Measurements from ENCODE around the gene CRB1.

CRB1 gene

GRCh38 chr1:197268012-197268411, at the start of gene CRB1:
CRB1 (plus strand) TSS chr1:197268252; CDS start chr1:197268413, 161 bp downstream.
- no peak for TF ChIP-seq CTCF (IDR thresholded peaks at IDR 0.05; ENCODE audit: borderline replicate concordance, insufficient read depth, low read depth, low read length)
- no peak within 1 kb of the TSS for H3K4me3 ChIP-seq (ENCODE audit: low read depth, low read length)

GRCh38 chr1:197218857-197219256, 49.2 kb upstream of the CRB1 start:
- no peak for TF ChIP-seq CTCF (IDR thresholded peaks at IDR 0.05; ENCODE audit: borderline replicate concordance, insufficient read depth, low read depth, low read length)
- no peak overlapping the region for H3K4me3 ChIP-seq (ENCODE audit: low read depth, low read length)

- TF ChIP-seq CTCF (IDR thresholded peaks at IDR 0.05; ENCODE audit: borderline replicate concordance, insufficient read depth, low read depth, low read length) = no peak
- no peak overlapping the region for H3K4me3 ChIP-seq (ENCODE audit: low read depth, low read length)
Measured at GRCh38 chr1:197222025-197222685, 45.9 kb upstream of the CRB1 start.

GRCh38 chr1:197222780-197223179, 45.3 kb upstream of the CRB1 start:
- TF ChIP-seq CTCF (IDR thresholded peaks at IDR 0.05; ENCODE audit: borderline replicate concordance, insufficient read depth, low read depth, low read length) = no peak
- H3K4me3 ChIP-seq (ENCODE audit: low read depth, low read length) = no peak overlapping the region

GRCh38 chr1:197224160-197224559, 43.9 kb upstream of the CRB1 start:
- no peak overlapping the region for H3K4me3 ChIP-seq (ENCODE audit: low read depth, low read length)
- TF ChIP-seq CTCF (IDR thresholded peaks at IDR 0.05; ENCODE audit: borderline replicate concordance, insufficient read depth, low read depth, low read length) = no peak

GRCh38 chr1:197225611-197226010, 42.4 kb upstream of the CRB1 start:
- TF ChIP-seq CTCF (IDR thresholded peaks at IDR 0.05; ENCODE audit: borderline replicate concordance, insufficient read depth, low read depth, low read length) = no peak
- no peak overlapping the region for H3K4me3 ChIP-seq (ENCODE audit: low read depth, low read length)

GRCh38 chr1:197234581-197234980, 33.5 kb upstream of the CRB1 start:
- no peak for TF ChIP-seq CTCF (IDR thresholded peaks at IDR 0.05; ENCODE audit: borderline replicate concordance, insufficient read depth, low read depth, low read length)
- no peak overlapping the region for H3K4me3 ChIP-seq (ENCODE audit: low read depth, low read length)

All from GM12875 (cell line).